ENCODE results near the gene DHRSX. TPM values are rescaled to one million over a fixed set of nuclear protein-coding genes. Genes with fewer than 3 reads are reported as not detected.

Gene DHRSX
- total and polyA plus RNA-seq, 9 of the 15 experiments (the other 6 are each of a cell fraction or from before 2014, with no cell fraction given), result 0.59 to 11.0 (median 6.2) TPM

DNA sequence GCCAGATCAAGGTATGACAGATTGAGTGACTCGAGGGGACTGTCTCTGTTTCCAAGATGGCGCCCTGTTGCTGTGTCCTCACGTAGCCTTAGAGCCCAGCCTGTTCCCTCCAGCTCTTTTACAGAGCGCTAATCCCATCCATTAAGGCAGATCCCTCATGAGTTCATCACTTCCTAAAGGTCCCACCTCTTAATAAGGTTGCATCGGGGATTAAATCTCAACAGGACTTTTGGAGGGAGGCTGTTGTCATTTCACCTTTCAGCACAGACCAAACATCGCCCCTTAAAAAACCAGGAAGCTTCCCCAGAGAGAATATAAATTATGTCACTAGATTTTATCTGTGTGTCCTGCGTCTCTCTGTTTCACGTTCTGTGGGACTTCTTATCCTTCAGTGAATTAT lies 32.6 kb upstream of the DHRSX start (continued):
- TF ChIP-seq ZNF277 (CRISPR knock-in tag; IDR thresholded peaks at IDR 0.05; ENCODE audit: borderline replicate concordance) (no peak), POLR3A (IDR thresholded peaks at IDR 0.05; ENCODE audit: borderline replicate concordance, extremely low read depth, insufficient read depth, insufficient read length) (no peak), HDAC3 (IDR thresholded peaks at IDR 0.05; ENCODE audit: borderline replicate concordance, partially characterized antibody) (peak; percentile 26), EP400 (IDR thresholded peaks at IDR 0.05) (0 out of 2 replicates have a peak, but pooled peaks have one; percentile 26), ATF2 (CRISPR knock-in tag; IDR thresholded peaks at IDR 0.05) (no peak), ZNF778 (CRISPR knock-in tag; IDR thresholded peaks at IDR 0.05) (no peak), MEF2D (tag; conservative IDR thresholded peaks at IDR 0.05; ENCODE audit: low read depth) (no peak), FOXK1 (CRISPR knock-in tag; IDR thresholded peaks at IDR 0.05; ENCODE audit: borderline replicate concordance) (no peak), ELK3 (CRISPR knock-in tag; IDR thresholded peaks at IDR 0.05) (no peak), MCM3 (IDR thresholded peaks at IDR 0.05) (no peak), CBFA2T3 (IDR thresholded peaks at IDR 0.05) (no peak), ESRRA (IDR thresholded peaks at IDR 0.05; ENCODE audit: borderline replicate concordance, low read depth) (no peak), FOXK2 (conservative IDR thresholded peaks at IDR 0.05 in 1 of 2, IDR thresholded peaks at IDR 0.05 in 1 of 2; ENCODE audit: low read depth in 2 of 2) (no peak; a peak in 1 of 4 replicates), ZNF764 (CRISPR knock-in tag; IDR thresholded peaks at IDR 0.05; ENCODE audit: low read depth) (no peak), CXXC5 (CRISPR knock-in tag; IDR thresholded peaks at IDR 0.05) (no peak), TOE1 (IDR thresholded peaks at IDR 0.05; ENCODE audit: borderline replicate concordance) (no peak), TOE1 (CRISPR knock-in tag; IDR thresholded peaks at IDR 0.05; ENCODE audit: borderline replicate concordance, low read depth) (no peak), NR2F6 (CRISPR knock-in tag; IDR thresholded peaks at IDR 0.05) (no peak)
- TF ChIP-seq, protein P1, sequence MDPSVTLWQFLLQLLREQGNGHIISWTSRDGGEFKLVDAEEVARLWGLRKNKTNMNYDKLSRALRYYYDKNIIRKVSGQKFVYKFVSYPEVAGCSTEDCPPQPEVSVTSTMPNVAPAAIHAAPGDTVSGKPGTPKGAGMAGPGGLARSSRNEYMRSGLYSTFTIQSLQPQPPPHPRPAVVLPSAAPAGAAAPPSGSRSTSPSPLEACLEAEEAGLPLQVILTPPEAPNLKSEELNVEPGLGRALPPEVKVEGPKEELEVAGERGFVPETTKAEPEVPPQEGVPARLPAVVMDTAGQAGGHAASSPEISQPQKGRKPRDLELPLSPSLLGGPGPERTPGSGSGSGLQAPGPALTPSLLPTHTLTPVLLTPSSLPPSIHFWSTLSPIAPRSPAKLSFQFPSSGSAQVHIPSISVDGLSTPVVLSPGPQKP (CRISPR knock-in tag; IDR thresholded peaks at IDR 0.05), result no peak
- TF ChIP-seq, protein P2, sequence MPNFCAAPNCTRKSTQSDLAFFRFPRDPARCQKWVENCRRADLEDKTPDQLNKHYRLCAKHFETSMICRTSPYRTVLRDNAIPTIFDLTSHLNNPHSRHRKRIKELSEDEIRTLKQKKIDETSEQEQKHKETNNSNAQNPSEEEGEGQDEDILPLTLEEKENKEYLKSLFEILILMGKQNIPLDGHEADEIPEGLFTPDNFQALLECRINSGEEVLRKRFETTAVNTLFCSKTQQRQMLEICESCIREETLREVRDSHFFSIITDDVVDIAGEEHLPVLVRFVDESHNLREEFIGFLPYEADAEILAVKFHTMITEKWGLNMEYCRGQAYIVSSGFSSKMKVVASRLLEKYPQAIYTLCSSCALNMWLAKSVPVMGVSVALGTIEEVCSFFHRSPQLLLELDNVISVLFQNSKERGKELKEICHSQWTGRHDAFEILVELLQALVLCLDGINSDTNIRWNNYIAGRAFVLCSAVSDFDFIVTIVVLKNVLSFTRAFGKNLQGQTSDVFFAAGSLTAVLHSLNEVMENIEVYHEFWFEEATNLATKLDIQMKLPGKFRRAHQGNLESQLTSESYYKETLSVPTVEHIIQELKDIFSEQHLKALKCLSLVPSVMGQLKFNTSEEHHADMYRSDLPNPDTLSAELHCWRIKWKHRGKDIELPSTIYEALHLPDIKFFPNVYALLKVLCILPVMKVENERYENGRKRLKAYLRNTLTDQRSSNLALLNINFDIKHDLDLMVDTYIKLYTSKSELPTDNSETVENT (CRISPR knock-in tag; IDR thresholded peaks at IDR 0.05), result no peak
- TF ChIP-seq, protein P3, sequence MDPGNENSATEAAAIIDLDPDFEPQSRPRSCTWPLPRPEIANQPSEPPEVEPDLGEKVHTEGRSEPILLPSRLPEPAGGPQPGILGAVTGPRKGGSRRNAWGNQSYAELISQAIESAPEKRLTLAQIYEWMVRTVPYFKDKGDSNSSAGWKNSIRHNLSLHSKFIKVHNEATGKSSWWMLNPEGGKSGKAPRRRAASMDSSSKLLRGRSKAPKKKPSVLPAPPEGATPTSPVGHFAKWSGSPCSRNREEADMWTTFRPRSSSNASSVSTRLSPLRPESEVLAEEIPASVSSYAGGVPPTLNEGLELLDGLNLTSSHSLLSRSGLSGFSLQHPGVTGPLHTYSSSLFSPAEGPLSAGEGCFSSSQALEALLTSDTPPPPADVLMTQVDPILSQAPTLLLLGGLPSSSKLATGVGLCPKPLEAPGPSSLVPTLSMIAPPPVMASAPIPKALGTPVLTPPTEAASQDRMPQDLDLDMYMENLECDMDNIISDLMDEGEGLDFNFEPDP (CRISPR knock-in tag; IDR thresholded peaks at IDR 0.05), result no peak
